ENCODE measurements around the gene FUT6.

Gene FUT6

GRCh38 chr19:5821521-5822180 is 17.9 kb downstream of the FUT6 start:
- H3K36me3 ChIP-seq: no peaks in the 10 kb centered on the region
- peaks cover 0 to 61% of the 10 kb centered on the region in 2 donors for H3K27me3 ChIP-seq
- TF ChIP-seq CTCF (IDR thresholded peaks at IDR 0.05): no peak
- DNase-seq: no peak
- H3K27ac ChIP-seq: no peak overlapping the region
- no peaks in the 10 kb centered on the region for H3K9me3 ChIP-seq
- intact Hi-C loops (cut with DNase I; ENCODE audit: low total_unique reads): no loop called here
- no peak overlapping the region for H3K4me3 ChIP-seq
- H3K4me1 ChIP-seq: peaks cover 0 to 8% (median 0%) of the 10 kb centered on the region in 4 donors

- intact Hi-C loops (cut with DNase I; ENCODE audit: low total_unique reads): no loop called here
- Histone ChIP-seq H3K9me3 (no peaks in the 10 kb centered on the region), H3K27ac (no peak overlapping the region), H3K36me3 (no peaks in the 10 kb centered on the region), H3K4me1 (peaks cover 0 to 6% (median 0%) of the 10 kb centered on the region in 4 donors), H3K27me3 (peaks cover 0 to 54% of the 10 kb centered on the region in 2 donors), H3K4me3 (no peak overlapping the region)
- no peak for DNase-seq
- TF ChIP-seq CTCF (IDR thresholded peaks at IDR 0.05): no peak
Observed at GRCh38 chr19:5820785-5821184, 18.7 kb downstream of the FUT6 start.

- intact Hi-C loops (cut with DNase I; ENCODE audit: low total_unique reads): no loop called here
- Histone ChIP-seq H3K36me3 (no peaks in the 10 kb centered on the region), H3K27me3 (peaks cover 0 to 53% of the 10 kb centered on the region in 2 donors), H3K4me1 (peaks cover 0 to 6% (median 0%) of the 10 kb centered on the region in 4 donors), H3K4me3 (no peak overlapping the region), H3K27ac (no peak overlapping the region), H3K9me3 (no peaks in the 10 kb centered on the region)
- no peak for DNase-seq
- no peak for TF ChIP-seq CTCF (IDR thresholded peaks at IDR 0.05)
Observed at GRCh38 chr19:5818594-5818993, 20.9 kb downstream of the FUT6 start.

- H3K36me3 ChIP-seq: no peaks in the 10 kb centered on the region
- peaks cover 0 to 53% of the 10 kb centered on the region in 2 donors for H3K27me3 ChIP-seq
- no peak for TF ChIP-seq CTCF (IDR thresholded peaks at IDR 0.05)
- peaks cover 0 to 4% (median 0%) of the 10 kb centered on the region in 4 donors for H3K4me1 ChIP-seq
- no peak overlapping the region for H3K4me3 ChIP-seq
- H3K27ac ChIP-seq: no peak overlapping the region
- H3K9me3 ChIP-seq: no peaks in the 10 kb centered on the region
- DNase-seq: no peak
- intact Hi-C loops (cut with DNase I; ENCODE audit: low total_unique reads): no loop called here
Observed at GRCh38 chr19:5817218-5817617, 22.3 kb downstream of the FUT6 start.

- TF ChIP-seq CTCF (IDR thresholded peaks at IDR 0.05): no peak
- Histone ChIP-seq H3K27me3 (peaks cover 0 to 45% of the 10 kb centered on the region in 2 donors), H3K36me3 (no peaks in the 10 kb centered on the region), H3K27ac (no peak overlapping the region), H3K9me3 (no peaks in the 10 kb centered on the region), H3K4me1 (no peaks in the 10 kb centered on the region), H3K4me3 (no peak overlapping the region)
- DNase-seq: no peak
- intact Hi-C loops (cut with DNase I; ENCODE audit: low total_unique reads): no loop called here
Observed at GRCh38 chr19:5814852-5815246, 24.7 kb downstream of the FUT6 start.
